Stimulated activated CD8-positive, alpha-beta memory T cell treated with anti-CD3 and anti-CD28 coated beads, Interleukin-4, amount 100 ng/mL, for 4 hours (primary cell): ENCODE measurements around the gene ARVCF.

ENCODE experiments used
- DNase-seq, 2 donors: peaks; one replicate each; pipeline ENCODE4 v3.0.0-alpha.2; 2020; ENCODE audit warnings: low read depth in 2 of 2, low spot score in 1 of 2

The ARVCF gene

GRCh38 chr22:20019661-20020532, 3.3 kb upstream of the ARVCF start:
- no peak for DNase-seq

- DNase-seq = no peak
Observed at GRCh38 chr22:20018001-20018400, 1.4 kb upstream of the ARVCF start.

GRCh38 chr22:20017622-20017958, 967 bp upstream of the ARVCF start:
- no peak for DNase-seq

GRCh38 chr22:20015971-20016733, 471 bp downstream of the ARVCF start:
- DNase-seq = no peak

GRCh38 chr22:20015187-20015625, 1.4 kb downstream of the ARVCF start:
- DNase-seq = no peak

- no peak for DNase-seq
Observed at GRCh38 chr22:20014526-20015186, 2.0 kb downstream of the ARVCF start.

GRCh38 chr22:20013382-20013871, 3.2 kb downstream of the ARVCF start:
- DNase-seq = no peak

GRCh38 chr22:20012741-20013331, 3.8 kb downstream of the ARVCF start:
- no peak for DNase-seq

GRCh38 chr22:20011993-20012740, 4.5 kb downstream of the ARVCF start:
- no peak for DNase-seq

GRCh38 chr22:20011123-20011992, 5.3 kb downstream of the ARVCF start:
- no peak for DNase-seq

- no peak for DNase-seq
Observed at GRCh38 chr22:20010307-20011122, 6.1 kb downstream of the ARVCF start.

GRCh38 chr22:20009582-20010306, 6.9 kb downstream of the ARVCF start:
- no peak for DNase-seq

GRCh38 chr22:20009018-20009491, 7.6 kb downstream of the ARVCF start:
- no peak for DNase-seq

GRCh38 chr22:20008221-20008995, 8.2 kb downstream of the ARVCF start:
- DNase-seq = no peak

- no peak for DNase-seq
Observed at GRCh38 chr22:20004464-20004863, 12.2 kb downstream of the ARVCF start.

GRCh38 chr22:20003304-20003703, 13.3 kb downstream of the ARVCF start:
- no peak for DNase-seq

- DNase-seq = no peak
Observed at GRCh38 chr22:20002636-20003035, 14.0 kb downstream of the ARVCF start.
